Heart left ventricle (tissue), 13 donors: ENCODE results near the gene RAD54L.

Experiments used
- CTCF ChIP-seq, 12 donors: fragments of 200-600 bp; sonication (generic) in 4 of 12; IDR thresholded peaks; one replicate each; pipeline versions ENCODE4 v1.5.0 to v1.8.0; 2018 to 2022; ENCODE audit warnings: antibody characterized with exemption in 12 of 12, mild to moderate bottlenecking in 5 of 12
- POLR2A ChIP-seq, 2 donors: fragments of 450-650 bp; IDR thresholded peaks; one replicate each; pipeline ENCODE4 v1.6.1; 2017; ENCODE audit warnings: antibody characterized with exemption in 2 of 2, mild to moderate bottlenecking in 2 of 2, moderate library complexity in 2 of 2
- donor health status: ischemic (EF 13 %, LVEDD 7.1; RV severe dilation, severe dysfunction).
- donor health status: DM: no; HTN: yes; CAD: no.
- donor health status: DM: no; HTN: no; CAD: no.
- donor health status: ischemic (EF 25% LVEDD 6.9; RV normal size, moderate dysfunction).
- donor health status: ischemic (EF 25% LVEDD 5.7; RV mildly dilated, moderate dysfunction).
- donor health status: ischemic (EF 35%, LVEDD 5.7; RV mildly dilated, moderate dysfunction).
- donor health status: nonischemic (EF 11% LVEDD 7.7; RV severe dilation, severe dysfunction).
- donor health status: DM: yes; HTN: yes; CAD: no.
- donor health status: PGD.
- donor health status: ischemic (EF 29% LVEDD 5.4; RV normal size, mild dysfunction).
- donor health status: nonischemic (EF 23%, LVEDD 6.1; RV moderate dilation, normal function).

GRCh38 chr1:46284058-46284457 is 36.5 kb downstream of the RAD54L start:
- no peak for TF ChIP-seq CTCF (IDR thresholded peaks at IDR 0.05)
- TF ChIP-seq POLR2A (IDR thresholded peaks at IDR 0.05): no peak
